K562 (cell line): ENCODE results near the gene ZCCHC24. TPM values are rescaled to one million over a fixed set of nuclear protein-coding genes. Genes with fewer than 3 reads are reported as not detected.
A peak's percentile ranks its signal among the peaks of the same experiment; 100 is the strongest.

Experiments used
- CHD2 ChIP-seq: IDR thresholded peaks from 2 replicates; pipeline ENCODE4 v1.6.1; 2011; ENCODE audit warnings: low read depth, low read length
- ETV6 ChIP-seq, 3 experiments: fragments of 150-350 bp in 1 of 3; sonication (generic) in 1 of 3; formaldehyde crosslinking in 1 of 3; IDR thresholded peaks; 2 replicates each; pipeline versions ENCODE4 v1.6.1 to v1.8.0; 2014 to 2022; ENCODE audit warnings: borderline replicate concordance in 2 of 3, low read depth in 2 of 3, antibody characterized with exemption in 1 of 3, low read length in 1 of 3, mild to moderate bottlenecking in 1 of 3, missing genetic modification reagents in 1 of 3
- FOSL1 ChIP-seq: fragments of 200-800 bp; sonication (Bioruptor generic); conservative IDR thresholded peaks from 2 replicates; pipeline ENCODE4 v1.6.1; 2016; ENCODE audit warnings: missing genetic modification characterization, missing compliant biosample characterization
- KDM2B ChIP-seq: fragments of 250-450 bp; sonication (Bioruptor Pico); IDR thresholded peaks from 2 replicates; pipeline ENCODE4 v1.8.0; 2021; ENCODE audit warnings: mild to moderate bottlenecking, moderate library complexity
- MAFG ChIP-seq: fragments of 450-650 bp; conservative IDR thresholded peaks from 2 replicates; pipeline ENCODE4 v1.6.1; 2016; ENCODE audit warnings: missing genetic modification characterization, missing compliant biosample characterization
- MYBL2 ChIP-seq, 2 experiments: fragments of 450-650 bp in 1 of 2; sonication (generic) in 1 of 2; formaldehyde crosslinking in 1 of 2; IDR thresholded peaks; 2 replicates each; pipeline versions ENCODE4 v1.6.1 to v1.8.1; 2017 to 2022; ENCODE audit warnings: borderline replicate concordance in 1 of 2, inconsistent platforms in 1 of 2, low read depth in 1 of 2, mild to moderate bottlenecking in 1 of 2, missing genetic modification reagents in 1 of 2, moderate library complexity in 1 of 2
- NBN ChIP-seq: fragments of 450-650 bp; IDR thresholded peaks from 2 replicates; pipeline ENCODE4 v1.6.1; 2016; ENCODE audit warnings: low read depth, mild to moderate bottlenecking
- NCOR1 ChIP-seq: fragments of 450-650 bp; IDR thresholded peaks from 2 replicates; pipeline ENCODE4 v1.6.1; 2016; ENCODE audit warnings: mild to moderate bottlenecking, moderate library complexity
- PCBP2 ChIP-seq: fragments of 200-400 bp; formaldehyde crosslinking; IDR thresholded peaks from 2 replicates; pipeline ENCODE4 v1.6.1; 2018; ENCODE audit warnings: low read length, low read depth, mild to moderate bottlenecking, moderate library complexity; ENCODE audit not compliant: poor library complexity, severe bottlenecking
- POLR2AphosphoS5 ChIP-seq: IDR thresholded peaks from 2 replicates; pipeline ENCODE4 v1.6.1; 2011; ENCODE audit warnings: mild to moderate bottlenecking, low read depth, low read length, moderate library complexity; ENCODE audit not compliant: control insufficient read depth, insufficient read depth
- PTBP1 ChIP-seq: fragments of 200-400 bp; formaldehyde crosslinking; IDR thresholded peaks from 2 replicates; pipeline ENCODE4 v1.6.1; 2017; ENCODE audit warnings: low read depth, low read length
- RFX1 ChIP-seq: fragments of 450-650 bp; IDR thresholded peaks from 2 replicates; pipeline ENCODE4 v1.6.1; 2016; ENCODE audit warnings: mild to moderate bottlenecking, moderate library complexity
- SP2 ChIP-seq: IDR thresholded peaks from 2 replicates; pipeline ENCODE4 v1.6.1; 2011; ENCODE audit warnings: mild to moderate bottlenecking, low read depth, low read length, moderate library complexity; ENCODE audit not compliant: poor library complexity, severe bottlenecking; ENCODE audit errors: extremely low read depth
- SPI1 ChIP-seq: IDR thresholded peaks from 2 replicates; pipeline ENCODE4 v1.6.1; 2011; ENCODE audit warnings: low read depth, low read length, control low read depth, borderline replicate concordance
- TAF7 ChIP-seq: fragments of 450-650 bp; IDR thresholded peaks from 2 replicates; pipeline ENCODE4 v1.6.1; 2016; ENCODE audit warnings: missing genetic modification characterization, missing compliant biosample characterization
- XRCC5 ChIP-seq: fragments of 200-400 bp; formaldehyde crosslinking; IDR thresholded peaks from 2 replicates; pipeline ENCODE4 v1.6.1; 2017; ENCODE audit warnings: low read depth, mild to moderate bottlenecking, low read length
- ZBTB8A ChIP-seq: fragments of 450-650 bp; IDR thresholded peaks from 2 replicates; pipeline ENCODE4 v1.6.1; 2018; ENCODE audit warnings: mild to moderate bottlenecking, moderate library complexity; ENCODE audit not compliant: partially characterized antibody
- ZFP36 ChIP-seq: fragments of 150-350 bp; IDR thresholded peaks from 2 replicates; pipeline ENCODE4 v1.6.1; 2018; ENCODE audit warnings: low read length, low read depth; ENCODE audit not compliant: partially characterized antibody
- ZFPM2 ChIP-seq: fragments of 250-450 bp; sonication (Bioruptor Pico); IDR thresholded peaks from 2 replicates; pipeline ENCODE4 v1.5.1; 2022; ENCODE audit warnings: mild to moderate bottlenecking
- ZNF12 ChIP-seq: sonication (generic); formaldehyde crosslinking; IDR thresholded peaks from 2 replicates; pipeline ENCODE4 v1.4.0; 2020; ENCODE audit warnings: mild to moderate bottlenecking, missing genetic modification reagents
- polyA plus RNA-seq, 8 experiments: library from polyadenylated mRNA; depleted of rRNA in 4 of 8; stranded (reverse) in 5 of 8; unstranded in 3 of 8; fragments of >200 nt; fragmentation: Nextera tagmentation in 2 of 8; fragmentation: Illumina TruSeq in 1 of 8; extraction: Ambion mirVana in 2 of 8; extraction: Trizol in 1 of 8; gene quantifications; 2 replicates each; pipeline versions ENCODE4 v1.2.1 to v1.2.3, GENCODE V29; 2011 to 2014; ENCODE audit warnings: inconsistent platforms in 1 of 8, missing spikeins in 1 of 8
- total RNA-seq, 7 experiments: library from RNA; depleted of rRNA in 6 of 7; stranded (reverse); fragments of >200 nt in 6 of 7; fragmentation: Illumina TruSeq in 2 of 7; extraction: Trizol in 2 of 7; gene quantifications; 2 replicates each; pipeline versions ENCODE4 v1.2.1 to v1.2.3, GENCODE V29; 2011 to 2021; ENCODE audit warnings: low replicate concordance in 1 of 7
- TF ChIP-seq, protein P1 (sequence below): fragments of 450-650 bp; IDR thresholded peaks from 2 replicates; pipeline ENCODE4 v1.6.1; 2016
- TF ChIP-seq, protein P2 (sequence below): sonication (generic); IDR thresholded peaks from 2 replicates; pipeline ENCODE4 v1.6.1; 2016
- TF ChIP-seq, protein P3 (sequence below): fragments of 250-450 bp; sonication (Bioruptor Pico); IDR thresholded peaks from 2 replicates; pipeline ENCODE4 v1.4.0; 2020; ENCODE audit warnings: mild to moderate bottlenecking, moderate library complexity
- TF ChIP-seq, protein P4 (sequence below): fragments of 450-650 bp; IDR thresholded peaks from 2 replicates; pipeline ENCODE4 v1.6.1; 2016; ENCODE audit warnings: low read depth, mild to moderate bottlenecking, moderate library complexity

The ZCCHC24 gene
- total and polyA plus RNA-seq, 9 of the 15 experiments (the other 6 are each of a cell fraction or from before 2014, with no cell fraction given): 0.84 to 11.0 (median 4.6) TPM

DNA sequence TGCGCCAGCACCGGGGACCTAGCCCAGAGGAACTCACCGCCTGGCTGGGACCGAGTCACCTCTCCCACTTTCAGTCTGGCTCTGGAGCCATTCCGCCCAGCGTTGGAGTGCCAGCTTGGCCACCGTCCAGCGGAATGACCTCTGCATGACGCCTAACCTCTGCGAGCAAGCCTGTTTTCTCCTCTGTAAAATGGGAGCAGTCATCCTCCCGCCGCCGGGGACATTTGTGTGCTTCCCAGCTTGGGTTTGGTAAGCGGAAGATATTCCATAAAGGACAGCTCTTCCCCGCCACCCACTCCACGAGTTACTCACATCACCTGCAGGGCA is 1.3 kb upstream of the ZCCHC24 start (continued):
- no peak for TF ChIP-seq XRCC5
- TF ChIP-seq CHD2: no peak
- no peak for TF ChIP-seq RFX1
- TF ChIP-seq, protein P1, sequence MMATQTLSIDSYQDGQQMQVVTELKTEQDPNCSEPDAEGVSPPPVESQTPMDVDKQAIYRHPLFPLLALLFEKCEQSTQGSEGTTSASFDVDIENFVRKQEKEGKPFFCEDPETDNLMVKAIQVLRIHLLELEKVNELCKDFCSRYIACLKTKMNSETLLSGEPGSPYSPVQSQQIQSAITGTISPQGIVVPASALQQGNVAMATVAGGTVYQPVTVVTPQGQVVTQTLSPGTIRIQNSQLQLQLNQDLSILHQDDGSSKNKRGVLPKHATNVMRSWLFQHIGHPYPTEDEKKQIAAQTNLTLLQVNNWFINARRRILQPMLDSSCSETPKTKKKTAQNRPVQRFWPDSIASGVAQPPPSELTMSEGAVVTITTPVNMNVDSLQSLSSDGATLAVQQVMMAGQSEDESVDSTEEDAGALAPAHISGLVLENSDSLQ: no peak
- TF ChIP-seq, protein P2, sequence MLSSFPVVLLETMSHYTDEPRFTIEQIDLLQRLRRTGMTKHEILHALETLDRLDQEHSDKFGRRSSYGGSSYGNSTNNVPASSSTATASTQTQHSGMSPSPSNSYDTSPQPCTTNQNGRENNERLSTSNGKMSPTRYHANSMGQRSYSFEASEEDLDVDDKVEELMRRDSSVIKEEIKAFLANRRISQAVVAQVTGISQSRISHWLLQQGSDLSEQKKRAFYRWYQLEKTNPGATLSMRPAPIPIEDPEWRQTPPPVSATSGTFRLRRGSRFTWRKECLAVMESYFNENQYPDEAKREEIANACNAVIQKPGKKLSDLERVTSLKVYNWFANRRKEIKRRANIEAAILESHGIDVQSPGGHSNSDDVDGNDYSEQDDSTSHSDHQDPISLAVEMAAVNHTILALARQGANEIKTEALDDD: no peak
- TF ChIP-seq MAFG (tag): no peak
- no peak for TF ChIP-seq TAF7 (tag)
- no peak for TF ChIP-seq NCOR1
- no peak for TF ChIP-seq ZBTB8A
- TF ChIP-seq MYBL2 (IDR thresholded peaks at IDR 0.05; ENCODE audit: low read depth): no peak
- no peak for TF ChIP-seq MYBL2 (CRISPR knock-in tag; IDR thresholded peaks at IDR 0.05; ENCODE audit: borderline replicate concordance)
- no peak for TF ChIP-seq SPI1
- no peak for TF ChIP-seq ZNF12 (CRISPR knock-in tag)
- no peak for TF ChIP-seq PCBP2
- TF ChIP-seq KDM2B (CRISPR knock-in tag): no peak
- TF ChIP-seq, protein P3, sequence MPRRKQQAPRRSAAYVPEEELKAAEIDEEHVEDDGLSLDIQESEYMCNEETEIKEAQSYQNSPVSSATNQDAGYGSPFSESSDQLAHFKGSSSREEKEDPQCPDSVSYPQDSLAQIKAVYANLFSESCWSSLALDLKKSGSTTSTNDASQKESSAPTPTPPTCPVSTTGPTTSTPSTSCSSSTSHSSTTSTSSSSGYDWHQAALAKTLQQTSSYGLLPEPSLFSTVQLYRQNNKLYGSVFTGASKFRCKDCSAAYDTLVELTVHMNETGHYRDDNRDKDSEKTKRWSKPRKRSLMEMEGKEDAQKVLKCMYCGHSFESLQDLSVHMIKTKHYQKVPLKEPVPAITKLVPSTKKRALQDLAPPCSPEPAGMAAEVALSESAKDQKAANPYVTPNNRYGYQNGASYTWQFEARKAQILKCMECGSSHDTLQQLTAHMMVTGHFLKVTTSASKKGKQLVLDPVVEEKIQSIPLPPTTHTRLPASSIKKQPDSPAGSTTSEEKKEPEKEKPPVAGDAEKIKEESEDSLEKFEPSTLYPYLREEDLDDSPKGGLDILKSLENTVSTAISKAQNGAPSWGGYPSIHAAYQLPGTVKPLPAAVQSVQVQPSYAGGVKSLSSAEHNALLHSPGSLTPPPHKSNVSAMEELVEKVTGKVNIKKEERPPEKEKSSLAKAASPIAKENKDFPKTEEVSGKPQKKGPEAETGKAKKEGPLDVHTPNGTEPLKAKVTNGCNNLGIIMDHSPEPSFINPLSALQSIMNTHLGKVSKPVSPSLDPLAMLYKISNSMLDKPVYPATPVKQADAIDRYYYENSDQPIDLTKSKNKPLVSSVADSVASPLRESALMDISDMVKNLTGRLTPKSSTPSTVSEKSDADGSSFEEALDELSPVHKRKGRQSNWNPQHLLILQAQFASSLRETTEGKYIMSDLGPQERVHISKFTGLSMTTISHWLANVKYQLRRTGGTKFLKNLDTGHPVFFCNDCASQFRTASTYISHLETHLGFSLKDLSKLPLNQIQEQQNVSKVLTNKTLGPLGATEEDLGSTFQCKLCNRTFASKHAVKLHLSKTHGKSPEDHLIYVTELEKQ: no peak
- TF ChIP-seq, protein P4, sequence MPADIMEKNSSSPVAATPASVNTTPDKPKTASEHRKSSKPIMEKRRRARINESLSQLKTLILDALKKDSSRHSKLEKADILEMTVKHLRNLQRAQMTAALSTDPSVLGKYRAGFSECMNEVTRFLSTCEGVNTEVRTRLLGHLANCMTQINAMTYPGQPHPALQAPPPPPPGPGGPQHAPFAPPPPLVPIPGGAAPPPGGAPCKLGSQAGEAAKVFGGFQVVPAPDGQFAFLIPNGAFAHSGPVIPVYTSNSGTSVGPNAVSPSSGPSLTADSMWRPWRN: no peak
- no peak for TF ChIP-seq ZFP36
- no peak for TF ChIP-seq ETV6 (IDR thresholded peaks at IDR 0.05; ENCODE audit: borderline replicate concordance in 1 of 2, low read depth in 2 of 2, low read length in 1 of 2)
- no peak for TF ChIP-seq ETV6 (CRISPR knock-in tag; IDR thresholded peaks at IDR 0.05; ENCODE audit: borderline replicate concordance)
- TF ChIP-seq NBN: no peak
- TF ChIP-seq ZFPM2 (CRISPR knock-in tag): no peak
- no peak; the same call in 1 of the 2 replicates for TF ChIP-seq FOSL1
- TF ChIP-seq PTBP1: 0 out of 2 replicates have a peak, but pooled peaks have one; percentile 45
- no peak for TF ChIP-seq POLR2AphosphoS5
- TF ChIP-seq SP2: no peak
